ENCODE measurements around the gene KAT8.
A peak's percentile ranks its signal among the peaks of the same experiment; 100 is the strongest.
"Not testable (repeated sequence)": the region's sequence is repeated elsewhere in the genome, so short reads cannot be mapped to it uniquely, and the experiment has no call there.

KAT8 gene

GRCh38 chr16:31084584-31085302, 32.7 kb upstream of the KAT8 start:
- DNase-seq: no peak

DNA sequence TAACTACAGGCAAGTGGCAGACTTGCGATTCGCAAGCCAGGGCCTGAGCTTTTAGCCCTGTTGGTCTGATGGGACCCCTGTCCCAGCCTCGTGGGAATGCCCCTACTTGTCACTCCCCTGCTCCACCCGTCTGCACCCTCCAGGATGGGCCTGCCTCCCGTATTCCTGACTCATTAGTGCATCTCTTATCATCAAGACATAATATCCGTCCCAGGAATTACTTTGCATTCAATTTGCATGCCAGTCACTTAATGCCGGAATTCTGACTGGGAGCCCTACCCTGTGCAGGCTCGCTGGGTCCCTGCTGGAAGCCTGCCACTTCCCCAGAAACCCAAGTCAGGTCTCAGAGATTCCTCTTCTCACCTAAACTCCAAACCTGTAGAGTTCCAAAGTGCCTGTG, 32.1 kb upstream of the KAT8 start:
- DNase-seq: no peak

DNA sequence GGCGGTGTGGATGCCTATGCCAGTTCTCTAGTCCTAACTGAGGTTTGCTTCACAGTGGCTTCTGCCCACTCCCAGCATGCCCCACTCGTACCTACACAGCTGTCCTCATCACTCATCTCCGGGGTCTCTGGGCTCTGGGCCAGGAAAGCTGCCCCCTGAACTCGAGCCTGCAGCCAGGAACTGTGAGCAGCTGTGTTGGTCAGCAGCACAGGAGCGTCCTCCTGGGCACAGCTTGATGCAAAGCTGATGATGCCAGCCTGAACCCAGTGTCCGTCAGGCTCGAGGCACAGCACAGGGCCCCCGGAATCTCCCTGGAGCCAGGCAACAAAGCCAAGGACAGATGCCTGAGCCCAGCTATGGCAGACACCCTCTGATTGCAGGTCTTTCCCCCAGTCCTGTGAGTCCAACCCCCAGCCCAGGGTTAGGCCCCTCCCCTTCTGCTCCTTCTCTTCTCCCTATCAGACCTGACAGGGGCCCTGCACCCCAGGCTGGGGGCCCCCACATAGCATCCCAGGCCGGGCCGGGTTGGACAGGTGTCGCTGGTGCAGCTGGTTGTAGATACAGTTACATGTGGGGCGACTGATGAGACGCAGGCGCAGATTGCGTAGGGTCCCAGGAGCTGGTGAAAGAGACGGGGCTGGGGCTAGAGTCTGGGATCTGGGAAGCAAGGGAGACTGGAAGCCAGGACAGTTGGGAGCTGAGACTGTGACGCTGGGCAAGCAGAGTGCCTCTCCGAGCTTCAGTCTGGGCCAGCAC, 31.4 kb upstream of the KAT8 start:
- DNase-seq: no peak

DNA sequence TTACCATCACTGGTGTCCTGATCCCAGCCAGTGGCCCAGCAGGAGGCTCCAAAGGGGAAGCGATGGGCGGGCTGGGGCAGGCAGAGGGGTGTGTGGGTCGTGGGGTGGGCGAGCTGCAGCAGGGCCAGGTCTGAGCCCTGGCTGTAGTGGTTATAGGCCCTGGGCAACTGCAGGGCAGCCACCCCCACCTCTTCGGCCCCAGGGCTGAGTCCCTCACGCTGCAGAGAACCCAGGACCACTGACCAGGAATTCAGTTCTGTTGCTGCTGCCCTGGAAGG, 30.9 kb upstream of the KAT8 start:
- no peak for DNase-seq

DNA sequence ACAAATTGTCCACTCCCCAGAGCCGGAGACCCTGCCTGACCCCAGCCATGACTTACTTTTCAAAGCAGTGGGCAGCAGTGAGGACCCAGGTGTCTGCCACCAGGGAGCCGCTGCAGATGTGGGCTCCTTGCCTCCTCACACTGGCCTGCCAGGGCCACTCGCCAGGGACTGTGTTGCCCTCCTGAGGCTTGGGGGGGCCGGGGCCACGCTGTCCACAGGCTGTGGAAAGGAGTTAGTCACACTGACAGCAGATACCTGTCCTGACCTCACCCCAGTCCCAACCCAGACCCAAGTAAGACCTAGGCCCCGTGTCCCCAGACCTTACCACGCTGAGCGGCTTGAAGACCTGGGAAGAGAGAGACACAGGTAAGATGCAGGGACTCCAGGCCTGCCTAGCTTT, 30.0 kb upstream of the KAT8 start:
- no peak for DNase-seq

- DNase-seq: no peak
Measured at GRCh38 chr16:31087971-31088370, 29.5 kb upstream of the KAT8 start.

- no peak for DNase-seq
Measured at GRCh38 chr16:31088459-31089183, 28.8 kb upstream of the KAT8 start, which contains the start of gene PRSS53. TSS of gene PRSS53 (minus strand) at chr16:31088943. CDS start at chr16:31088809, 134 bp downstream.

- DNase-seq: no peak
Measured at GRCh38 chr16:31089199-31089598, 28.3 kb upstream of the KAT8 start.

DNA sequence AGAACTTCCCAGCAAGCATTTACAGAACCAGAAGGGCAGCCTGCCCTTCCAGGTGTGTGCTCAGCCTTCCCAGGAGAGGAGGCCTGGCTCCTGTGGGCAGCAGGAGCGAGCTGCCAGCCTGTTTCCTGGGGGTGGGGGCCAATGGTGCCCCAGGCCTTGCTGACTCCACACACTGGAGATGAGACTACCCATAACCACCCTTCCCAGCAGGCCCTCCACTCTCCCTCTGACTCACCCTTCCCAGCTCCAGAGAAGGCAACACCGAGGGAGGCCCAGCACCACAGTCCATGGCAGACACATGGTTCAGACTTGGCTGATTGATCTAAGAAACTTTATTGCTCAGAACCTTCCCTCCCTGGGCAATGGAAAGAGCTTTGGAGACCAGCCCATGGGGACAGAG, 26.9 kb upstream of the KAT8 start:
- no peak for DNase-seq

- no peak for DNase-seq
Measured at GRCh38 chr16:31092330-31092729, 25.1 kb upstream of the KAT8 start.

GRCh38 chr16:31093132-31093703, 24.2 kb upstream of the KAT8 start:
- no peak for DNase-seq

DNA sequence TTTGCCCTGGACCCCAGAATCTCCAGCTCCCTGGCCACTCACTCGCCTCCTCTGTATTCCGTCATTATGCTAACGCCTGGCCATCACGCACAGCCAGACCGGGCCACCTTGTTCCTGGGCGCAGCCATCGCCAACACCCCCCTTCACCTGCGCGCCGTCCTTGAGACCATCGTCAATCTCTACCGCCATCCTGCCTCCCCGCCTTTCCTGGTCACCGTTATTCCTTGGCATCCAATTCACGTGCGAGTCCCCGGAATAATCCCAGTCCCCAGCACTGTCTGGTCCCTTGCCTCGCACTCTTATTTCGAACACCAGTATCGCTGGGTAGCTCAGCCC, 23.4 kb upstream of the KAT8 start:
- no peak for DNase-seq

GRCh38 chr16:31094424-31095120, 22.9 kb upstream of the KAT8 start, which contains the start of gene VKORC1:
TSS of gene VKORC1 (minus strand) at chr16:31094797. CDS start at chr16:31094729, 68 bp downstream.
- DNase-seq: peak; percentile 99

DNA sequence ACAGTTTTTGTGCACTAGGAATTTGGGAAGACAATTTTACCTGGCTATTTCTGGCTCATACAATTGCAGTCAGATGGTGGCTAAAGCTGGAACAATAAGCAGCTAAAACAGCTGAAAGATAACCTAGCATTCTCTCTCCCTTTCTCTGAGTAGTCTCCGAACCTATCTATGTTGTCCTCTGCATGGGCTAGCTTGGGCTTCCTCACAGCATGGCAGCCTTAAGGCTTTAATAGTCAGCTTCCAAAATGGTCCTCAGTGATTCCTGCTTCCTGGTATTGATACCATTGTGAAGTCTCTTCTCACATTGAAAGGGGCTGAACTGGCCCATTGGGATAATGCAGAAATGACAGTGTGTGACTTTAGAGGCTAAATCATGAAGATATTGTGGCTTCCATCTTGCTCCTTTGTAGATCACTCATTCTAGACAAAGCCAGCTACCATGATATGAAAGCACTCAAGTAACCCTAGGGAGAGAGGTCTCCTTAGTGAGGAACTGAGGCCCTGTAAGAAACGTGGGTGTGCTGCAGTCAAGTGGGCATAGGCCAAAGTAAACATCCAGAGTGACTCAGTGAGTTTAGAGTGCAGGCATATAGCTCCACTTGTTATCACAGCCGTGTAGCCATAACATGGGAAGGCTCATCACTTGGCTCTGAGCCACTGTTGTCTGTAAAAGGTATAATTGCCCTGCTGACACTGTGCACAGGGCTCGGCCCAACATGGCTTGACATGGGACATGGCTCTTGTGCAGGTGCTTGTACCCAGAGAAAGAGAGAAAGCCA, 17.4 kb upstream of the KAT8 start:
- no peak for DNase-seq

- not testable (repeated sequence) for DNase-seq
Measured at GRCh38 chr16:31100876-31101641, 16.4 kb upstream of the KAT8 start.

DNA sequence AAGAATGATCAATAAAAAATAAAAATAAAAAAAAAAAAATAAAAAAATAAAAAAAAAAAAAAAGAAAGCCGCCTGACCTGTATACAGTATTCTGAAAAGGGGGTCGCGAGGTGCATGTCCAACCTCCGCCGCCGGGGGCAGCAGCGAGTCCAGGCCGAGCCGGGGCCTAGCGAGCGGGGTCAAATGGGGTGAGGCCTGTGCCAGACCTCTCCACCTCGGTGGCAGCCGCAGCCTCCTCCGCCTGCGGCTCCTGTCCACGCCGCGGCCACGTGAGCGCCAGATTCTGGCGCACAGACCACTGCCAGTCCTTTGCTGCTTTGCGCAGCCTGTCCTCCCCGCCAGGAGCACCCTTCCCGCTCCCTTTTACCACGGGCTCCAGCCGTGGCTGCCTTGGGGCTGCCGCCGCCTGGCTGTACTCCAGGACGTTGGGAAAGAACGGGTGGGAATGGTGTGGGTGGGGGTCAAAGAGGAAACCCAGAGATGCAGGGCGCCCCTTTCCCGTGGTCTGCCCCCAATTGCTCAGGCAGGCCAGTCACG, 11.7 kb upstream of the KAT8 start:
- no peak for DNase-seq

DNA sequence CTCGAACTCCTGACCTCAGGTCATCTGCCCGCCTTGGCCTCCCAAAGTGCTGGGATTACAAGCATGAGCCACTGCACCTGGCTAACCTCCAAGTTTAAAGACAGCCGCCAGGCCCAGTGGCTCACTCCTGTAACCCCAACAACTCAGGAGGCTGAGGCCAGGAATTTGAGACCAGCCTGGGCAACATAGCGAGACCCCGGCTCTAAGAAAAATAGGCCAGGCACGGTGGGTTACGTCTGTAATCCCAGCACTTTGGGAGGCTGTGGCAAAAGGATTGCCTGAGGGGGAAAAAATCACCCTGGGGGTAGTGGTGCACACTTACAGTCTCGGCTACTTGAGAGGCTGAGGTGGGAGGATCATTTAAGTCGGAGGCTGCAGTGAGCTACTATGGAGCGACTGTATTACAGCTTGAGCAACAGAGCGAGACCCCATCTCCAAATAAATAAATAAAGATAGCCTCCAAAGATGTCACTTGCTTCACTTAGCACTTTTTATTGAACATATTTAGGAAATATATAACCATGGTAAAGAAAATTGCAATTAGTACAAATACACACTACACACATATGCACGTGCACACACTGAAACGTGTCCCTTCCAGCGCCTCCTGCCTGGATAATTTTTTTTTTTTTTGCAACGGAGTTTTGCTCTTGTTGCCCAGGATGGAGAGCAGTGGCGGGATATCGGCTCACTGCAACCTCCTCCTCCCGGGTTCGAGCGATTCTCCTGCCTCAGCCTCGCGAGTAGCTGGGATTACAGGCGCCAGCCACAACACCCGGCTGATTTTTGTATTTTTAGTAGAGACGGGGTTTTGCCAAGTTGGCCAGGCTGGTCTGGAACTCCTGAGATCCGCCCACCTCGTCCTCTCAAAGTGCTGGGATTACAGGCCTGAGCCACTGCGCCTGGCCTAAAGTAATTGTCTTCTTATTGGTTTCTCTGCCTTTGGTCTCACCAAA, 10.7 kb upstream of the KAT8 start:
- no peak for DNase-seq

- no peak for DNase-seq
Measured at GRCh38 chr16:31107465-31107867, 10.0 kb upstream of the KAT8 start.

- peak; percentile 15 for DNase-seq
Measured at GRCh38 chr16:31108035-31108793, 9.2 kb upstream of the KAT8 start, which contains the start of gene BCKDK. TSS of gene BCKDK (plus strand) at chr16:31108386. CDS start at chr16:31109224, 838 bp downstream.
